ENCODE measurements around the gene RPIA. TPM values are rescaled to one million over a fixed set of nuclear protein-coding genes. Genes with fewer than 3 reads are reported as not detected.
A peak's percentile ranks its signal among the peaks of the same experiment; 100 is the strongest.

RPIA gene
- total and polyA plus RNA-seq, 2 of the 4 experiments (the other 2 are of a cell fraction) = 4.1 to 8.6 TPM

DNA sequence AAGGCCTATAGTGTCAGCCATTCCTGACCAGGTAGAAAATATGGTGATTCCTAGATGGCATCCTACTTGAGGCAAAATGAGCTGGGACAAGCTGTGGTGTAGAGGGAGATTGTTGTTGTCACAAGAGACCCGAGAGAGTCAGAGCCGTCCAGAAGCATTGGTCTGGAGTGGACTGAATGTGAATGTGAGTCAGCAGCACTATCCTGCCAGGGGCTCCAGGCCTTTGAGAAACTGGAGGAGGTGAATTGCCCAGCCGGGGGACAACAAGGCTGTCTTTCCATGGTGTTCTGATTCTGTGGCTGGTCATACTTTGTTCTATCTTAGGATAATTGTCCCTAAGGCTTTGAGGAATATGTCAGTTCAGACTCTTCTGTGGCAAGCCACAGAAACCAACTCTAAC, 34.8 kb upstream of the RPIA start:
- peak overlapping the region in 1 of 2 experiments; percentile 31; a peak in 2 of 4 replicates for H4K8ac ChIP-seq (ENCODE audit: low read depth in 2 of 2, low read length in 2 of 2)
- peak overlapping the region; percentile 26; the same call in 1 of the 2 replicates for H3K27ac ChIP-seq (ENCODE audit: insufficient read depth, low read length)
- 0 out of 2 replicates have a peak overlapping the region, but pooled peaks have one; percentile 4 for H4K91ac ChIP-seq (ENCODE audit: insufficient read depth, low read depth, low read length)
- H3K4me2 ChIP-seq (ENCODE audit: low read depth, low read length) = no peak overlapping the region
- H2AK9ac ChIP-seq (replicated peaks; ENCODE audit: low read depth, low read length, poor library complexity) = no peak overlapping the region
- peak overlapping the region; percentile 33; the same call in 1 of the 2 replicates for H3K4ac ChIP-seq (ENCODE audit: low read depth, low read length)
- H2BK20ac ChIP-seq (ENCODE audit: low read depth, low read length) = peak overlapping the region; percentile 3; the same call in 1 of the 2 replicates
- no peaks in the 10 kb centered on the region; the same call in 1 of the 2 replicates for H3K9me1 ChIP-seq (ENCODE audit: insufficient read depth, low read length)
- H4K20me1 ChIP-seq (ENCODE audit: insufficient read depth, low read length) = no peaks in the 10 kb centered on the region
- ChIA-PET POLR2A (ENCODE audit: unreplicated experiment) (interaction anchor here (0.6 kb wide), 1 partner anchor 20 kb away, joined by 3 read pairs; no protein-coding TSS in a partner anchor), CTCF (interaction anchor here (0.7 to 1.8 kb wide), 3 partner anchors 13 to 25 kb away, joined by 3 to 5 read pairs (median 3); no protein-coding TSS in a partner anchor)
- no peak overlapping the region for H3K23ac ChIP-seq (ENCODE audit: low read depth, low read length)
- no peak overlapping the region for H3K4me3 ChIP-seq (ENCODE audit: insufficient read depth, low read depth, low read length)
- H2AK5ac ChIP-seq (ENCODE audit: low read depth, low read length) = 0 out of 2 replicates have a peak overlapping the region, but pooled peaks have one; percentile 17
- no peaks in the 10 kb centered on the region for H3K27me3 ChIP-seq (ENCODE audit: control insufficient read depth, insufficient read depth, low read length)
- H3K36me3 ChIP-seq (ENCODE audit: control insufficient read depth, insufficient read depth, low read length) = no peaks in the 10 kb centered on the region
- 44% methylated on average over 2 of the region's 3 CpGs; no CpG with 5 or more reads in 1 of the 2 experiments for WGBS, 2 experiments (ENCODE audit: extremely low coverage in 2 of 2, insufficient read length in 1 of 2)
- no peaks in the 10 kb centered on the region for H3K9me3 ChIP-seq (ENCODE audit: control insufficient read depth, insufficient read depth, low read length)
- peak overlapping the region; percentile 4; the same call in 1 of the 2 replicates for H3K18ac ChIP-seq (ENCODE audit: low read depth, low read length)
- no TSS peak for BruUV-seq (replicated peaks)
- DNase-seq (peak; percentile 62), ATAC-seq (ENCODE audit: low read depth) (peak; percentile 52)
- H2BK120ac ChIP-seq (ENCODE audit: low read depth, low read length) = peak overlapping the region; percentile 60
- no peaks in the 10 kb centered on the region for H3K79me1 ChIP-seq (ENCODE audit: low read depth in 1 of 2, low read length in 2 of 2)
- intact Hi-C loops (cut with micrococcal nuclease) (loop anchor here (5.0 kb wide), 1 partner anchor 54 kb away; no protein-coding TSS in a partner anchor), dilution Hi-C loops (cut with HindIII; ENCODE audit: low sequenced_read_pairs, unreplicated experiment) (no loop called here), in situ Hi-C loops (cut with MboI; ENCODE audit: low sequenced_read_pairs) (loop anchor here (25.0 kb wide), 2 partner anchors 469 to 594 kb away; partner anchors contain the start of genes KRCC1 and SMYD1)
- H4K5ac ChIP-seq (ENCODE audit: low read depth, low read length) = peak overlapping the region; percentile 19; the same call in 1 of the 2 replicates
- peak overlapping the region; percentile 26; the same call in 1 of the 3 replicates for H2BK15ac ChIP-seq (ENCODE audit: low read depth, low read length)
- peaks cover 12% of the 10 kb centered on the region for H3K4me1 ChIP-seq (ENCODE audit: control insufficient read depth, insufficient read depth, low read length)
- H3K14ac ChIP-seq (replicated peaks; ENCODE audit: low read depth, low read length) = peak overlapping the region; percentile 10; the same call in 1 of the 2 replicates
- H3K9ac ChIP-seq (ENCODE audit: low read depth, low read length) = no peak overlapping the region
- no peak overlapping the region for H3K56ac ChIP-seq (ENCODE audit: extremely low read depth, insufficient read depth, low read length)
- TF ChIP-seq, protein P1, sequence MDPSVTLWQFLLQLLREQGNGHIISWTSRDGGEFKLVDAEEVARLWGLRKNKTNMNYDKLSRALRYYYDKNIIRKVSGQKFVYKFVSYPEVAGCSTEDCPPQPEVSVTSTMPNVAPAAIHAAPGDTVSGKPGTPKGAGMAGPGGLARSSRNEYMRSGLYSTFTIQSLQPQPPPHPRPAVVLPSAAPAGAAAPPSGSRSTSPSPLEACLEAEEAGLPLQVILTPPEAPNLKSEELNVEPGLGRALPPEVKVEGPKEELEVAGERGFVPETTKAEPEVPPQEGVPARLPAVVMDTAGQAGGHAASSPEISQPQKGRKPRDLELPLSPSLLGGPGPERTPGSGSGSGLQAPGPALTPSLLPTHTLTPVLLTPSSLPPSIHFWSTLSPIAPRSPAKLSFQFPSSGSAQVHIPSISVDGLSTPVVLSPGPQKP (IDR thresholded peaks at IDR 0.05; ENCODE audit: borderline replicate concordance, low read depth, low read length) = no peak
- TF ChIP-seq CHD1 (IDR thresholded peaks at IDR 0.05; ENCODE audit: low read depth, low read length) = no peak
- H2AFZ ChIP-seq (replicated peaks; ENCODE audit: low read length, poor library complexity) = no peak overlapping the region
- peak overlapping the region; percentile 77 for H2BK5ac ChIP-seq (ENCODE audit: low read depth, low read length, poor library complexity, severe bottlenecking)
